HG03135 (cell line): ENCODE results near the gene TMEM115.

Source experiments
- ATAC-seq: cut with Tn5 transposase; IDR thresholded peaks from one replicate; pipeline ENCODE4 v1.9.1; 2021; ENCODE audit warnings: mild to moderate bottlenecking, moderate library complexity; ENCODE audit not compliant: unreplicated experiment

The TMEM115 gene, protein sequence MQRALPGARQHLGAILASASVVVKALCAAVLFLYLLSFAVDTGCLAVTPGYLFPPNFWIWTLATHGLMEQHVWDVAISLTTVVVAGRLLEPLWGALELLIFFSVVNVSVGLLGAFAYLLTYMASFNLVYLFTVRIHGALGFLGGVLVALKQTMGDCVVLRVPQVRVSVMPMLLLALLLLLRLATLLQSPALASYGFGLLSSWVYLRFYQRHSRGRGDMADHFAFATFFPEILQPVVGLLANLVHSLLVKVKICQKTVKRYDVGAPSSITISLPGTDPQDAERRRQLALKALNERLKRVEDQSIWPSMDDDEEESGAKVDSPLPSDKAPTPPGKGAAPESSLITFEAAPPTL

DNA sequence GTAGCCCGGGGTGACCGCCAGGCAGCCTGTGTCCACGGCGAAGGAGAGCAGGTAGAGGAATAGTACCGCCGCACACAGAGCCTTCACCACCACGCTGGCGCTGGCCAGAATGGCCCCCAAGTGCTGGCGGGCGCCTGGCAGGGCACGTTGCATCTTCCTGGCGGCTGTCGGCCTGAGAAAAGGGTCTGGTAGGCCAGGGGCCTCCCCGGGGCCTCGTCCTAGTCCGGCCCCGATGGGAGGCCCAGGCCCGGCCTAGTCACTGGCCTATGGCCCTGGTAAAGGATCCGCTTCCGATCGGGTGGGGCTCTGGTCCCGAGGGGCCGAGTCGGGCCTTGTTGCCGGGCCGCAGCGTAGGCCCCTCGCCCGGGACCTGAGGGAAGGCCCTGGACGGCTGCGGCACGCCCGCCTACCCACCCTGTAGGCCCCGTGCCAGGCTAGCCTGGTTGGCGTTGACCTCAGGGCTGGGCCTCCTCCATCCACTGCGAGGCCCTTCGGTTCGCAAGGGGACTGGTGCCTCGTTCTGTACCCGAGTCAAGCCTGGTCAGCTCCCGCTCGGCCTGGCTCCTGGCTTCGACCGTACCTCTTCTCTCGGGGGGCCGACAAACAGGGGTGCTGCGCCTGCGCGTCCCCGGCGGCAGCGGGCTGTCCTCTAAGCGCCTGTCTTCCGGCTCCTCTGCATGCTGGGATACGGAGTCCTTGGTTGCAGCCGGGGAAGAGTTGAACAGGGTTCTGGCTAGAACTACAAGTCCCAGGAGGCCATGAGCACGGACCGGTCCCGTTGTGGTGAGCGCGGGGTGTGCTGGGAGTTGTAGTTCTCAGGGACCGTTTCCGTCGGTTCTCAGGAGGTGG lies at the start of gene TMEM115:
TSS of gene TMEM115 (minus strand) at position 611 of the 849 bp plus-strand sequence. CDS start at position 153, 458 bp downstream.
- peak; percentile 98 for ATAC-seq

DNA sequence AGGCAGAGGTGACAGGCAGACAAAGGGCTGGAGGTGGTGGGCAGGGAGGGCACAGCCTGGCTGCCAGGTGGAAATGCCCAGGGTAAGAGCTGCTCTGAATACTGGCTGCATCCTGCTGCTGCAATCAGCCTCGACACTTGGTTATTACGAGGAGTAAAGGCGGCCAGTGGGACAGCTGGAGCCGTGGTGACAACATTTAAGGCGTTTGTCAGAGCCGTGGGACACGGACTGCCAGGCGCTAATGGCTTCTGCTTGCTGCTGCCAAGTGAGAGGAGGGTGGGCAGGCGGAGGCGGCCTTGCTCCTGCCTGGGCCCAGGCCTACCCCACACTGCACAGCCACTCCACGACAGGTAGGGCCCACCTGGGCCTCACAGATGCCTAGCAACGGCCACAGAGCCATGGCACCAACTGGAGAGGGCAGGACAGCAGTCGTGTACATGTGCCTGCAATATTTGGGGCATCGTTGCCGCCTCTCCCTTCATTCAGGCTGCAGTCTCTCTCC lies 49.2 kb upstream of the TMEM115 start:
- ATAC-seq = no peak

DNA sequence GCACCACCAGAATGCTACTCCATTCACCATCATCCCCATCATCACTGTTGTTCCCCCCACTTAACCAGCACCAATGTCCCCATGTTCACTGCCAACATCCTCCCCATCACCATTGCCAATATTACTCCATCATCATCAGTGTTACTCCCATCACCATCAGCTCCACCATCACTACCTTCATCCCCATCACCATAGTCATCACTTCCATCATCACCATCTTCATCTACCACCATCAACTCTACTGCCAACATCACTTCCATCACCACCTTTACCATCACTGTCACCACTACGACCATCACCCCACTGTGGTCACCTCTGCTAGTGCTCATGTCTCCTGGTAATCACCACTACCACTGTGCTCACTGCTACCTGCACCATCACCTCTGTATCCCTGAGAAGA lies 47.2 kb upstream of the TMEM115 start:
- no peak for ATAC-seq

DNA sequence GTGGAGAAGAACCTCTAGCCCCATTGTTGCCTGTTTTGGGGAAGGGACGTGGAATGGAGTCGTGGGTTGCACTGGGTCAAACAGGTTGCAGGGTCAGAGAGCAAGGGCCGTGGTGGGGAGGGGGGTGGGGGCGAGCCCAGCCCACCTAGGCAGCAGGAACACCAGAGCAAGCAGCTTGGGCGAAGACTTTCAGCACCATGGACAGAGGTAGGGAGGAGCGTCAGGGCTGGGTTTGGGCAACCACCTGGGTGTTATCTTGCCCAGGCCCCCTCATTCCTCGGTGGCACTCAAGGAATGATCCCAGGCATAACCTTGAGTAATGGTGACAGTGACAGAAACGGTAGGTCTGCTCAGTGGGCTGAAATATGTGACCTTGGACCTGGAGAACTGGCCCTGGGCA lies 45.9 kb upstream of the TMEM115 start:
- ATAC-seq = no peak

DNA sequence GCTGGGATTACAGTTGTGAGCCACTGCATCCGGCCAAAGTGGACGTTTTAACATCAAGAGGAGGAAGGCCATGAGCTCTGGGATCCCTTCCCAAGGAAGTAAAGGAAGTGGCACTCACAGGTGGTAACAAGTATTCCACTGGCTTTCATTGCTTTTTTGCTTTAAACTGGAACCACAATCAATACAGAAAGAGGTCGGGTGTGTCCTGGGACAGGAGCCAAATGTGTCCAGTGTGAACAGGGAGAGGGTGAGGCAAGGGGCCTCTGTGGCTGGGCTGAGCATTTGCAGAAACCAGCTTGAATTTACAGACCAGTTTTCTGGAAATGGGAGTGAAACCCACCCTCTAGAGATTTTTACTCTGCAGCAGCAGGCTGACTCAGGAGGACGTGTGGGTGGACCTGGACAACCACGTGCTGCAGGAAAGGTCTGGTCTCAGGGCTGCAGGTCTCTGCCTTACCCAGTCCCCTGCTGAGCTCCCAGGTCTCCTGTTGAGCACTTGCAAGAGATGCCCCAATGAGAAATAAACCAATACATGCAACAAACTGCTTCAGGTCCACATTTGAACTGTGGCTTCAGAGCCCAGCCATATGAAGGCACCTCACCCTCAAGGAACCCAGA lies 42.8 kb upstream of the TMEM115 start:
- ATAC-seq = no peak

DNA sequence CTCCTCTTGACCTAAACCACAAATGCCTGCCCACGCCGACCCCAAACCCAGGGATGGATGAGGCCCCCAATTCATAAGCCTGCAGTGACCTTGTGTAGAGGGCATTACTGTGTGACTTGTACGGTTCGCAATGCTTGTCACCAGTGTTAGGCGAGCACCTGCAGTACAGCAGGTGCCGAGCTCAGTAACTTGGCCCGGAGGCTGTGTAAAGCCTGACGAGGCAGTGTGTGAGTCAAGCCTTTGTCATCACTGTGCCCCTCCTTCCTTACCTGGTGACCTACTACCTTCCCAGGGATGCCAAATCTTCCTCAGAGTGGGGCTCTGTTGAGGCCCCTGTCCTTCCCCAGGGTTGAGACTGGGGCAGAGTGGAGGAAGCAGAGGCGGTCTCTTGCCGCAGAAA lies 37.2 kb upstream of the TMEM115 start:
- ATAC-seq = no peak

DNA sequence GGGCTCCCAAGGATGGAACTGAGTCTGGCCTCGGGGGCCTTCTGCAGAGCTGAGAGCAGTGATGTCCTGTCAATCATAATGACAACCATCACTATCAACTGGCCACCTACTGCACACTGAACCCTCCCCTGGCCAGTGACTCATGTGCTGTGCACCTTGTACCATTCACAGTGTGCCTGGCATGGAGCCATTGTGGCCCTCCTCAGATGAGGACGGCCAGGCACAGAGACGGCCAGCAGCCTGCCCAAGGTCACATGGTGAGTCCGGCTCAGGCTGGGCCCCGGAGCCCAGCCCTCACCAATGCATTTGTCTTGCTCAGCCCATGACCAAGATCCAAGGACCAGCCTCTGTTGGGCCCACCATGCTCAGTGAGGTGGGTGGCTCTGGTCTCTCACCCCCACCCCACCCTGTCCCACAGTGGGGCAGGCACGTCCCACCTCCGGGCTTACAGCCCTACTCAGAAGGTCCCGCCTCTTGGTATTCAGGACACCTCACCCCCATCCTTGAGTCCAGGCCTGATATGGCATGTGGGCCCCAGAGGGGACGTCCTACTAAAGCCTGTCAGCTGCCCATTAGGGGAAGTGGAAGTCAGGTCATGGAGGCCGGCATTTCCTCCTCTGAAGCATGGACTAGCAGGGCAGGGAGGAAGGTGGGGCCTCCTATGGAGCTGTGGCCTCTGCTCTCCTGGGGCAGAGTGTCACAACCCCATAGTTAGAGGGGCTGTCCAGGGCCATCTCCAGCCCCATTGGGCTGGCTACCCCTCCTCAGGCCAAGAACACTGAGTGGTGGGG lies 35.9 kb upstream of the TMEM115 start:
- no peak for ATAC-seq

DNA sequence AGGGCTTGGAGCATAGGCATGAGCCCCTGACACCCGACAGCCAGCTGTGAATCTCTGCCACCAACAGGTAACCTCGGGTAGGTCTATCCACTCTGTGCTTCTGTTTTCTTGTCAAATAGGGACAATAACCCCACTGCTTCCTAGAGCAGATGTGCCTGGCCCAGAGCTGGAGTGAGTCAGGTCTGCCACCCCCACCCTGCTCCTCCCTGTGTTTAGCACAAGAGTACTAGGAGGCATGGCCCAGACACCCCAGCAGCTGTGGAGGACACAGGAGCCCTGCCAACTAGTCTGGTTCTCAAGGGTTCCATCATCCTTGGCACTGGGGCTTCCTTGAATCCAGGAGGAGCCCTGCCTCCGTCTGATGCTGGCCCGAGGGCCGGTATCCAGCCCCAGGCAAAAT lies 33.7 kb upstream of the TMEM115 start:
- ATAC-seq = no peak

DNA sequence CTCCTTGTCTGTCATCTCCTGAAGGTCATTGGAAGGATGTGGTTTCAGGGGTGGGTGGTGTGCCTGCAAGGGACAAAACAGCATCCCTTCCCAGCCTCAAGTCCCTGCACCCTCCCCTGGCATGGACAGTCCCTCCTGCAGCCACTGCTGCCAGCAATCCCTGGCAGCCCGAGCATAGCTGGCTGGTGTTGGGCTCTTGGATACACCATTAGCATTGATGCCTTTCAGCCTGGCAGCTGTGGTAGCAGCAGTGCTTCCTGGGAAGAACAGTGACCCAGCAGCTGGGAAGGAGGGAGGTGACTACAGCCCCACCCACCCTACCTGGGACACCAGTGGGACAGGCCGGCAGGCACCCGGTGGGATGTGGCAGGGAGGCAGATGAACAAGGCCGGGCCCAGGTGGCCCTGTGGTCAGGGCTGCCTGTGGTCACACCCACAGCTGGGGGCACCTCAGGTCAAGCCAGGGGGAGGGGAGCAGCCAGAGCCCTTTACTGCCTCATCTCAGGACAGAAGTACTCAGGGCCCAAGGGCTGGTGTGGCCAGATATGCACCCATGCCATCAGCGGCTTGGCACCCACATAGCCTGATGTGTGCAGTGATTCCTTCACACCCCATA lies 32.9 kb upstream of the TMEM115 start:
- no peak for ATAC-seq

DNA sequence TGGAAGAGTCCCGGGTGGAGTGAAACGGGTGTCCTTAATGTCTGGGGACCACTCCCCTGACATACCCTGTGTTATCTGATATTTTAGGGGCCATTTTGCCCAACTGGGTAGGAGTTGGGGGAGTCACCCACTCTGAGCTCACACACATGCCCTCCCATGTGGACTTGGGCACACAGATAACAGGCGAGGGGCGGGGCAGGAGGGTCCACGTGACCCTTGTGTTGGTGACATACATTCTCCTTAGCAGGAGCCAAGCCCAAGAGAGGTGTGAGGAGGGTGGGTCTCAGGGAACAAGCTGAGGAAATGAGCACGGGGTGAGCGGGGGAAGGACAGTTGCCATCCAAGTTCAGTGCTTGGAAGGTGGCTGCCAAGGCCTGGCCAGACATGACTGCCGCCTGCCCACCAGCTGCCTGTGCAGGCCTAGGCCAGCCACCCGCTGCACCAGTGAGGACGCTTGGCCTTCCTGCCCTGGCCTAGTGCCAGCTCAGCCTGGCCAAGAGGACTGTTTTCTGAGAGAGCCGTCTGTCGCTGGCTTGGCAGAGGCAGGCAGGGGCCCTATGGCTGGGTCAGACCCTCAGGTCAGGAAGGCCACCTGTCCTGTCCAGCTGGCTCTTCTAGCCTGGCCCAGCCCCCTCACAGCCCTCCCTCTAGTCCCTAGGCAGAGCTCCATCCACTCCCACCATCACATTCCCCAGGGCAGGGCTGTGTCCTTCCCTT lies 31.3 kb upstream of the TMEM115 start:
- no peak for ATAC-seq

DNA sequence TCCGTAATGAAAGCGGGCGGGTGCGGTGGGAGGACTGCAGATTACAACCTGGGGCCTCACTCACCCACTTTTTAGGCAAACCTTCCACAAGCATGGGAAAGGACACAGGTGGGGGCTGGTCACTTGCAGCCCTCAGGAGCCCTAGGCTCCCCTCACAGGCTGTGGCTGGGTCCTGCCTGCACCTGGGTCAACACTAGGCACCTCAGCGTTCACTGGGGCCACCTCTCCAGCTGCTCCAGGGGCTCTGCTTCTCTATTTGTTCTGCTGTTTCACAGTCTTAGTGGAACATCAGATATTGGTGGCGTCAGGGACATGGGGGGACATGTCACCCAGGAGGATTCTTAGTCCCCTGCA lies 30.1 kb upstream of the TMEM115 start:
- no peak for ATAC-seq

DNA sequence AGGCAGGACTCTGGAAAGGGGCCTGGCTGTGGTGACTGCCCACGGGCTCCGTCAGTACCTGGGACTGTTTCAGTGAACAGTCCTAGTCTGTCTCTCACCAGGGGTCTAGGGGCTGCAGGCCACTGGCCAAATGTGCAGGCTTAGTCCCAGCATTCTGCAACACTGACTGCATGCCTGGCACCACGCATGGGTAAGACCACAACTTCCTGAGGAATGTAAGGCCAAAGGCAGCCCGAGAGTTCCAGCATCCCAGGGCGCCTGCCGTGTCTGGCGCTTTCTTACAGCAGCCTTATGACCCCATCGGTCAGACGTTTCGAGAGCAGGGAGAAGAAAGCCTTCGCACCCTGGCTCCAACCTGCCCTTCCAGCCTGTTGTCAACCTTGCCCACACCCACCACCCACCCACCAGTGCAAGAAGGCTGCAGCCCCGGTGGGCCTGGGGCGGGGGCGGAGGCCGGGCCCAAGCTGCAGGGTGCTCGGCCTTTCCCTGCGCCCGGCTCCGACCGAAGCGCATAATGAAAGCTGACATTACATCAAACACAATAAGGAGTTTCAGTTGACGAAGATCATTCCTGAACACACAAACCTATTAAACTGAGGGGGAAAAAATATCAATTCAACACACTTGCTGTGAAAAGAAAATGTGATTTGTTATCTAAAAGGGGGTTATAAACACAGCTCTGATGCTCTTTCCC lies 29.5 kb upstream of the TMEM115 start:
- no peak for ATAC-seq

DNA sequence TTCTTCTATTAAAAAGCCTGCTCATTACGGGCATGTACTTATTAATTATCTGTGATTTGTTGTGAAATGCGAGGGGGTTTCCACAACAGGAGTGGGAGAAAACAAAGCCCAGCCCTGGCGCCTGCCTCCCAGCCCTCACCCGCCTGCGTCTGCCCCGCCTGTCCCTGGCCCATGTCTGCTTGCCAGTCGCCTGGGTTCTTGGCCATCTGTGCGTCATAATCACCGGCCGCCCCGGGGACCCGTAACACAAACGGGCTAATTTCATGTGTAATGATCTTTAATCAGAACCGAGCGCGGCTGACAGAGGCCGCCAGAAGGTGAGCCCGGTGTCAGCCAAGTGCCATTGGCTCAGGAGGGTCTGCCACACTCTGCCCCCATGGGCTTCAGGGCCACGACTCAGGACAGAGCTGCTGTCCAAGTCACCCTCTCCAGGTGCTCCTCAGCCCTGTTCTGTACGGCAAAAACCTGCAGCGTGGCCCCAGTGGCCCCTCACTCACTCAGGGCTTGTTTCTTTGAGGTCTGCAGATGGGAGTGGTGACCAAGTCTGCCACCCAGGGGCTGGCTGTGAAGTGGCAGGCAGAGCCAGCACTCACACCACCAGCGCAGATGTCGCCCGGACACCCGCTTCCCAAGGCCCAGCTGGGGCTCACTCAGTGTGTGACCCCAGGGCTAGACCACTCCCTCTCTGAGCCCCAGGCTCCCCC lies 28.8 kb upstream of the TMEM115 start:
- ATAC-seq = no peak

DNA sequence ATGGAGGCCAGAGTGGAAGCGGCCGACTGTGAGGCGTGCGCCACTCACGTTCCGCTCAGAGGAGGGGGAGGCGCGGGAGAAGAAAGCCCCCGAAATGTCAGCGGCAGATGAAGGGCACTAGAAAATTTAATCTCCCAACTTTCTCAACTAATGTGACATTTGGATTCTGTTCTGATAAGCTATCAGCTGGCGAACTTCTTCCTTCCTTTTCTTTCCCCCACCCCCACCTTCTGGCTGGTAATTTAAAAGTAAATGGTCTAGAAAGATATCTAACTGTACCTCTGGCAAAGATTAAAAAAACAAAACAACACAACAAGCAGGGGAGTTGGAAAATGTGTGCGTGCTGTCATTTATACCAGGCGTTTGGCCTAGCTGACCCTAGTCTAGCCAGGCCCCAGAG lies 26.4 kb upstream of the TMEM115 start:
- ATAC-seq = no peak

DNA sequence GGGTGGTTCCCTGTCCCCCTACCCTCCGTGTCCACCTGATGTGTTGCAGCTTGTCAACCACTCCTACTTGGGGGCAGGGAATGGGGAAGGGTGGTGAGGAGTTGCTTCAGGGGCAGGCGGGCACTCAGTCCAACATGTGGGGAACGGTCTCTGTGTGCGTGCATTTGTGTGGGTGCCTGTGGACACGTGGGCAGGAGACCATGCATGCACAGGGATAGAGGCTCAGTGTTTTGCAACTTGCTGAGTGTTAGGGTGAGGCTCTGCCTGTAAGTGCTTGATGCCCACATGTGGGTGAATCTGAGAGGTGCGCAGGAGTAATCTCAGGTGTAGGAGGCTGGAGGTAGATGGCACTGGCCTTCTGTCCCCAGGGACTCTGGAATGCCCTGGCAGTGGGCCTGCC lies 24.4 kb upstream of the TMEM115 start:
- ATAC-seq = no peak

DNA sequence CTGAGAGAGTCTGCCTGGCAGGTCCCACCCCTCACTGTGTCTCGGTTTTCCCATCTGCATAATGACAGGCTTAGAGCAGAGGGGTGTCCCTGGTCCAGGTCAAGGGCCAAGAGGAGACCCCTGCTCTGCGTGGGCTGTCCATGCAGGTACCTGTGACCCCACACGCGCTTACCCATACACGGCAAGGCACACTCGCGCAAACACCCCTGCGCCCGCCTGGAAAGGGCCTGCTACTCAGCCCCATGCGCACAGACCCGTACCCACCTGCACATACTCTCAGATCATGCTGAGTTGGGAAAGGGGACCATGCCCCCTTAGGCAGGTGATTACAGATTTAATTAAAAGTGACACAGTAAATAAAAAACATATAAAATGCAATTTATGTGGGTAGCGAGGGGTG lies 23.4 kb upstream of the TMEM115 start:
- no peak for ATAC-seq

DNA sequence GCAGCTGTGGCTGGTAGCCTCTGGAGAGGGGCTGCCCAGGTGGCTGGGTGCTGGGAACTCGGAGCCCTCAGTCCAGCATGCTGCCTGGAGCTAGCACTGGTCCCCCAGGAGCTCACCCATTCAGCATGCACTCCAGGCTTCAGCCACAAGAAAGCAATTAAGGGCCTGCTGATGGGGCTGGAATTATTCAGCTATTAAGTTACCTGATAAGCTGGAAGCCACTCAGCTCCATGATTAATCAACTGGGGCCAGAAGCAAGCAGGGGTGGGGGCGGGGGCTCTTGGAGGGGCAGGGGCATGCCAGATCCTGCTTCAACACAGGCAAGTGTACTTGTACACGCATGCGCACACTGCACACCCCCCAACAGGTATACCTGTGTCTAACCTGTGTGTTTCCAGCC lies 22.1 kb upstream of the TMEM115 start:
- no peak for ATAC-seq

DNA sequence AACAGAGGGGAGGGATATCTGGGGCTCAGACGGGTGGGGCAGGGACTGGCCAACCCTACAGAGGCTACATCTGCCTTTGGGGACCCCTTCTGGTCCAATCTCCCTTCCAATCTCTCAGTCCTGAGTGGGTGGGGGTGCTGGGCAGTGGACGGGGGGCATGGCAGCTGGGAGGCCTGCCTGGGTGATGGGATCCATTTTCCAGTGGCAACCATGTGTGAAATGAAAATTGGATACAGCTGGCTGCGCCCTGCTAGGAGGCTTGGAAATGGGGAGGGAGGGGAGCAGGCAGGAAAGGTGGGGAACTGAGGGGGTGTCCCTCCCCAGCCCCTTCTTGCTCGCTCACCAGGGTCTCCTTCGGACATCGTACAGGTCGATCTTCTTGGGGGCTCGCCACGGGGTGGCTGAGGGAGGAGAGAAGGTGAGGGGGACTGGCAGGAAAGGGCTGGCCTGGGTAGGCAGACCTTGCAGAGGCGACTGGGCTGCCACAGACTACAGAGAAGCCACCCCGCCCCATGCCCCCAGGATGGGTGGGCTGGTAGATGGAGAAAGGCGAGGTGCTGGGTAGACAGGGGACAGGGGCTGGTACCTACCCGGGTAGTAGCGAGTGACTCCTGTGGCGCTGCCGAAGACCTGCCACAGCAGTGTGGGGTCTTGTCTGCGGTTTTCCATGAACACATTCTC lies 21.2 kb upstream of the TMEM115 start:
- ATAC-seq = no peak
